Esophagus squamous epithelium (tissue), 5 donors: ENCODE results near the gene TTF2. TPM values are rescaled to one million over a fixed set of nuclear protein-coding genes. Genes with fewer than 3 reads are reported as not detected.

Experiments used
- DNase-seq: peaks from one replicate; lab custom pipeline; 2025; lab: John Stamatoyannopoulos, UW
- H3K27ac ChIP-seq, 4 donors: fragments of 200-600 bp; sonication (generic); one replicate each; pipeline ENCODE4 v1.5.1; 2016 to 2019; ENCODE audit warnings: mild to moderate bottlenecking in 1 of 4
- H3K27me3 ChIP-seq, 4 donors: fragments of 200-600 bp; sonication (generic); 1 replicate in 3 of 4; 2 replicates in 1 of 4; pipeline versions ENCODE4 v1.5.1 to v1.6.0; 2017 to 2021; ENCODE audit warnings: antibody characterized with exemption in 1 of 4
- H3K36me3 ChIP-seq, 3 donors: fragments of 200-600 bp; sonication (generic); one replicate each; pipeline ENCODE4 v1.5.1; 2016 to 2019
- H3K4me1 ChIP-seq, 3 donors: fragments of 200-600 bp; sonication (generic); one replicate each; pipeline ENCODE4 v1.5.1; 2017 to 2019
- H3K4me3 ChIP-seq, 4 donors: fragments of 200-600 bp; sonication (generic); 1 replicate in 3 of 4; 2 replicates in 1 of 4; pipeline ENCODE4 v1.5.1; 2016 to 2019; ENCODE audit warnings: mild to moderate bottlenecking in 2 of 4, moderate library complexity in 1 of 4
- H3K9me3 ChIP-seq, 3 donors: fragments of 200-600 bp; sonication (generic); one replicate each; pipeline ENCODE4 v1.5.1; 2016 to 2019
- POLR2A ChIP-seq, 4 donors: fragments of 450-650 bp; IDR thresholded peaks; one replicate each; pipeline ENCODE4 v1.6.1; 2017; ENCODE audit warnings: antibody characterized with exemption in 4 of 4, mild to moderate bottlenecking in 4 of 4, moderate library complexity in 3 of 4
- WGBS, 2 donors: methylation state at CpG; one replicate each; pipeline ENCODE4 v1.1.5; 2018; 5-methylcytosine and 5-hydroxymethylcytosine counted together
- intact Hi-C: fragments of 100-400 bp; cut with DNase I; formaldehyde crosslinking; loops from one replicate; pipeline ENCODE4 v1.15.0; 2022
- total RNA-seq, 4 donors: library from RNA; depleted of rRNA; stranded (reverse); fragments of >200 nt; gene quantifications; one replicate each; pipeline ENCODE4 v1.1.0, GENCODE V29; 2016
- TF ChIP-seq, protein P1 (sequence below), 6 experiments: fragments of 450-650 bp in 4 of 6; fragments of 200-600 bp in 2 of 6; sonication (generic) in 2 of 6; IDR thresholded peaks; one replicate each; pipeline ENCODE4 v1.5.1; 2016 to 2019; ENCODE audit warnings: antibody characterized with exemption in 6 of 6, mild to moderate bottlenecking in 4 of 6, moderate library complexity in 4 of 6
- donor health status: DM: yes; HTN: yes; CAD: no.

TTF2 gene
- total RNA-seq, 4 donors from 2014 or later = 7.2 to 24.2 (median 19.2) TPM

GRCh38 chr1:117068580-117068979 is 8.5 kb downstream of the TTF2 start:
- H3K4me3 ChIP-seq = no peak overlapping the region
- intact Hi-C loops = loop anchor here (10.0 kb wide), 1 partner anchor 56 kb away; the partner anchor contains the start of gene TRIM45
- TF ChIP-seq, protein P1, sequence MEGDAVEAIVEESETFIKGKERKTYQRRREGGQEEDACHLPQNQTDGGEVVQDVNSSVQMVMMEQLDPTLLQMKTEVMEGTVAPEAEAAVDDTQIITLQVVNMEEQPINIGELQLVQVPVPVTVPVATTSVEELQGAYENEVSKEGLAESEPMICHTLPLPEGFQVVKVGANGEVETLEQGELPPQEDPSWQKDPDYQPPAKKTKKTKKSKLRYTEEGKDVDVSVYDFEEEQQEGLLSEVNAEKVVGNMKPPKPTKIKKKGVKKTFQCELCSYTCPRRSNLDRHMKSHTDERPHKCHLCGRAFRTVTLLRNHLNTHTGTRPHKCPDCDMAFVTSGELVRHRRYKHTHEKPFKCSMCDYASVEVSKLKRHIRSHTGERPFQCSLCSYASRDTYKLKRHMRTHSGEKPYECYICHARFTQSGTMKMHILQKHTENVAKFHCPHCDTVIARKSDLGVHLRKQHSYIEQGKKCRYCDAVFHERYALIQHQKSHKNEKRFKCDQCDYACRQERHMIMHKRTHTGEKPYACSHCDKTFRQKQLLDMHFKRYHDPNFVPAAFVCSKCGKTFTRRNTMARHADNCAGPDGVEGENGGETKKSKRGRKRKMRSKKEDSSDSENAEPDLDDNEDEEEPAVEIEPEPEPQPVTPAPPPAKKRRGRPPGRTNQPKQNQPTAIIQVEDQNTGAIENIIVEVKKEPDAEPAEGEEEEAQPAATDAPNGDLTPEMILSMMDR (IDR thresholded peaks at IDR 0.05) = no peak
- TF ChIP-seq POLR2A (IDR thresholded peaks at IDR 0.05) = no peak
- H3K27ac ChIP-seq = no peak overlapping the region
- H3K27me3 ChIP-seq = no peaks in the 10 kb centered on the region
- H3K4me1 ChIP-seq = no peaks in the 10 kb centered on the region
- H3K9me3 ChIP-seq = no peaks in the 10 kb centered on the region
- peaks cover 0 to 22% (median 0%) of the 10 kb centered on the region in 3 donors for H3K36me3 ChIP-seq
- 89 to 95% methylated on average over 5 of the region's 5 CpGs for WGBS, 2 donors
- DNase-seq = no peak

- intact Hi-C loops = loop anchor here (10.0 kb wide), 1 partner anchor 55 kb away; the partner anchor contains the start of gene TRIM45
- Histone ChIP-seq H3K4me3 (no peak overlapping the region), H3K4me1 (no peaks in the 10 kb centered on the region), H3K27me3 (no peaks in the 10 kb centered on the region), H3K27ac (no peak overlapping the region), H3K9me3 (no peaks in the 10 kb centered on the region), H3K36me3 (peaks cover 0 to 24% (median 0%) of the 10 kb centered on the region in 3 donors)
- no peak for TF ChIP-seq POLR2A (IDR thresholded peaks at IDR 0.05)
- TF ChIP-seq, protein P1 (IDR thresholded peaks at IDR 0.05) = no peak
- WGBS, 2 donors = 76 to 78% methylated on average over 4 of the region's 4 CpGs
- no peak for DNase-seq
These were observed 9.2 kb downstream of the TTF2 start for GRCh38 chr1:117069220-117069844.

- Histone ChIP-seq H3K27ac (no peak overlapping the region), H3K4me1 (no peaks in the 10 kb centered on the region), H3K36me3 (peaks cover 0 to 30% (median under 1%) of the 10 kb centered on the region in 3 donors), H3K27me3 (no peaks in the 10 kb centered on the region), H3K4me3 (no peak overlapping the region), H3K9me3 (no peaks in the 10 kb centered on the region)
- TF ChIP-seq, protein P1 (IDR thresholded peaks at IDR 0.05) = no peak
- no peak for TF ChIP-seq POLR2A (IDR thresholded peaks at IDR 0.05)
- 66 to 75% methylated on average over 2 of the region's 2 CpGs for WGBS, 2 donors
- intact Hi-C loops = no loop called here
- DNase-seq = no peak
These were observed 10.0 kb downstream of the TTF2 start for GRCh38 chr1:117070124-117070523.

GRCh38 chr1:117076648-117077047 is 16.5 kb downstream of the TTF2 start:
- H3K4me3 ChIP-seq = no peak overlapping the region
- H3K9me3 ChIP-seq = no peaks in the 10 kb centered on the region
- H3K27me3 ChIP-seq = no peaks in the 10 kb centered on the region
- no peak overlapping the region for H3K27ac ChIP-seq
- intact Hi-C loops = no loop called here
- H3K36me3 ChIP-seq = peaks cover 7 to 85% (median 17%) of the 10 kb centered on the region in 3 donors
- no peak for DNase-seq
- WGBS, 2 donors = 79 to 89% methylated on average over 3 to 5 of the region's 5 CpGs
- TF ChIP-seq, protein P1 (IDR thresholded peaks at IDR 0.05) = no peak
- TF ChIP-seq POLR2A (IDR thresholded peaks at IDR 0.05) = no peak
- H3K4me1 ChIP-seq = no peaks in the 10 kb centered on the region

DNA sequence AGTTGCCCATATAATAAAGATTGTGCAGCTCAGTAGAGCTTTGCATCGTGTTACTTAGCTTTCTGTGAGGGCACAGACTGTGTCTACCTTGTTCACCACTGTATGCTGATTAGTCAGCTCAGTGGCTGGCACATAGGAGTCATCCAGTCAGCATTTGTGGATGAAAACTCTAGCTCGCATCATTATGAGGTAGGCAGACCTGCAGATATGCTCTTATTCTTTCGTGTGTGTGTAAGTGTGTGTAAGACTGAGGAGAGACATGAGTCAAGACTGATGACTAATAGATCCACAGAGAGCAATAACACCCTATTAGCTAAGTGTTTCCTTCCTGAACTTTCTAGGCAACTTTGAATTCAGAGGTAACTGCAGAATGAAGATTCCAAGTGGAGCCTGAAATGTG is 17.1 kb downstream of the TTF2 start:
- Histone ChIP-seq H3K36me3 (peaks cover 7 to 92% (median 21%) of the 10 kb centered on the region in 3 donors), H3K27ac (no peak overlapping the region), H3K9me3 (no peaks in the 10 kb centered on the region), H3K27me3 (no peaks in the 10 kb centered on the region), H3K4me1 (no peaks in the 10 kb centered on the region), H3K4me3 (no peak overlapping the region)
- TF ChIP-seq POLR2A (IDR thresholded peaks at IDR 0.05) = no peak
- TF ChIP-seq, protein P1 (IDR thresholded peaks at IDR 0.05) = no peak
- no peak for DNase-seq
- intact Hi-C loops = no loop called here
- WGBS, 2 donors = 23 to 43% methylated on average over 1 to 3 of the region's 3 CpGs
